Measurements from ENCODE around the gene SLC25A19. TPM values are rescaled to one million over a fixed set of nuclear protein-coding genes. Genes with fewer than 3 reads are reported as not detected.

SLC25A19 gene
- total RNA-seq, 2 experiments from 2014 or later = 113 to 144 TPM

- Histone ChIP-seq H3K4me1 (ENCODE audit: insufficient read depth, low read length, poor library complexity, severe bottlenecking) (no peaks in the 10 kb centered on the region), H3K9me2 (ENCODE audit: insufficient read depth, low read length) (no peaks in the 10 kb centered on the region), H3K4me2 (ENCODE audit: low read length) (no peak overlapping the region), H3K36me3 (ENCODE audit: insufficient read depth, low read length) (peaks cover 99% of the 10 kb centered on the region), H3K79me2 (ENCODE audit: insufficient read depth, low read depth, low read length) (no peaks in the 10 kb centered on the region), H4K20me1 (ENCODE audit: insufficient read depth, low read length) (no peaks in the 10 kb centered on the region), H3K27ac (ENCODE audit: low read depth, low read length, poor library complexity, severe bottlenecking) (no peak overlapping the region), H3K9me3 (ENCODE audit: low read length) (no peaks in the 10 kb centered on the region), H2AFZ (ENCODE audit: low read length) (no peak overlapping the region), H3K4me3 (ENCODE audit: low read depth, low read length, poor library complexity, severe bottlenecking) (no peak overlapping the region)
- ChIA-PET CTCF (ENCODE audit: unreplicated experiment) (no interaction called here), POLR2A (interaction anchor here (0.6 kb wide), 1 partner anchor 20 kb away, joined by 5 read pairs; no protein-coding TSS in a partner anchor)
- intact Hi-C loops (cut with micrococcal nuclease; ENCODE audit: unreplicated experiment) = no loop called here
- TF ChIP-seq EZH2phosphoT487 (IDR thresholded peaks at IDR 0.05; ENCODE audit: borderline replicate concordance, low read depth, low read length) = no peak
- no peak for TF ChIP-seq CTCF (conservative IDR thresholded peaks at IDR 0.05; ENCODE audit: low read length)
- no peak for DNase-seq (ENCODE audit: low spot score)
- BruUV-seq (replicated peaks) = no TSS peak
Observed at GRCh38 chr17:75227729-75228128, 61.5 kb downstream of the SLC25A19 start.

- BruUV-seq (replicated peaks) = no TSS peak
- intact Hi-C loops (cut with micrococcal nuclease; ENCODE audit: unreplicated experiment) = no loop called here
- H3K36me3 ChIP-seq (ENCODE audit: insufficient read depth, low read length) = peaks cover 96% of the 10 kb centered on the region
Observed at GRCh38 chr17:75225016-75225415, 64.2 kb downstream of the SLC25A19 start.

More at GRCh38 chr17:75225016-75225415, 64.2 kb downstream of the SLC25A19 start:
- Histone ChIP-seq H3K9me2 (ENCODE audit: insufficient read depth, low read length) (no peaks in the 10 kb centered on the region), H3K79me2 (ENCODE audit: insufficient read depth, low read depth, low read length) (no peaks in the 10 kb centered on the region), H3K4me1 (ENCODE audit: insufficient read depth, low read length, poor library complexity, severe bottlenecking) (no peaks in the 10 kb centered on the region), H3K4me2 (ENCODE audit: low read length) (no peak overlapping the region), H2AFZ (ENCODE audit: low read length) (no peak overlapping the region), H3K4me3 (ENCODE audit: low read depth, low read length, poor library complexity, severe bottlenecking) (no peak overlapping the region), H4K20me1 (ENCODE audit: insufficient read depth, low read length) (no peaks in the 10 kb centered on the region), H3K27ac (ENCODE audit: low read depth, low read length, poor library complexity, severe bottlenecking) (no peak overlapping the region), H3K9me3 (ENCODE audit: low read length) (no peaks in the 10 kb centered on the region)
- DNase-seq (ENCODE audit: low spot score) = no peak
- ChIA-PET POLR2A (no interaction called here), CTCF (ENCODE audit: unreplicated experiment) (no interaction called here)
- TF ChIP-seq CTCF (conservative IDR thresholded peaks at IDR 0.05; ENCODE audit: low read length) (no peak), EZH2phosphoT487 (IDR thresholded peaks at IDR 0.05; ENCODE audit: borderline replicate concordance, low read depth, low read length) (no peak)

Other genes with a start within 250 kb of the SLC25A19 start
- gene ATP5PD, start 242.5 kb downstream of the SLC25A19 start, total RNA-seq (2014; rRNA removed; shearing (Covaris generic)) = 293 and 301 TPM in 2 replicates
- 314 and 317 TPM in 2 replicates for gene ATP5PD, start 242.5 kb downstream of the SLC25A19 start, total RNA-seq (2022)
- 26.0 and 29.8 TPM in 2 replicates for gene KCTD2, start 242.2 kb downstream of the SLC25A19 start, total RNA-seq (2014; rRNA removed; shearing (Covaris generic))
- 21.0 and 26.3 TPM in 2 replicates for gene KCTD2, start 242.2 kb downstream of the SLC25A19 start, total RNA-seq (2022)
- not detected in 2 replicates for gene SLC16A5, start 201.5 kb downstream of the SLC25A19 start, total RNA-seq (2014; rRNA removed; shearing (Covaris generic))
- gene SLC16A5, start 201.5 kb downstream of the SLC25A19 start, total RNA-seq (2022) = not detected in 2 replicates
- gene ARMC7, start 179.5 kb downstream of the SLC25A19 start, total RNA-seq (2014; rRNA removed; shearing (Covaris generic)) = 6.8 and 7.1 TPM in 2 replicates
- 16.9 and 19.9 TPM in 2 replicates for gene ARMC7, start 179.5 kb downstream of the SLC25A19 start, total RNA-seq (2022)
- gene NT5C, start 157.7 kb downstream of the SLC25A19 start, total RNA-seq (2014; rRNA removed; shearing (Covaris generic)) = 229 and 259 TPM in 2 replicates
- gene NT5C, start 157.7 kb downstream of the SLC25A19 start, total RNA-seq (2022) = 106 and 107 TPM in 2 replicates
- 121 and 140 TPM in 2 replicates for gene JPT1, start 134.9 kb downstream of the SLC25A19 start, total RNA-seq (2014; rRNA removed; shearing (Covaris generic))
- gene JPT1, start 134.9 kb downstream of the SLC25A19 start, total RNA-seq (2022) = 251 and 253 TPM in 2 replicates
- gene SUMO2, start 106.5 kb downstream of the SLC25A19 start, total RNA-seq (2014; rRNA removed; shearing (Covaris generic)) = 286 and 296 TPM in 2 replicates
- 628 and 714 TPM in 2 replicates for gene SUMO2, start 106.5 kb downstream of the SLC25A19 start, total RNA-seq (2022)
- gene NUP85, start 83.8 kb downstream of the SLC25A19 start, total RNA-seq (2014; rRNA removed; shearing (Covaris generic)) = 129 and 130 TPM in 2 replicates
- 187 and 219 TPM in 2 replicates for gene NUP85, start 83.8 kb downstream of the SLC25A19 start, total RNA-seq (2022)
- 52.3 and 77.6 TPM in 2 replicates for gene GGA3, start 27.8 kb downstream of the SLC25A19 start, total RNA-seq (2014; rRNA removed; shearing (Covaris generic))
- gene GGA3, start 27.8 kb downstream of the SLC25A19 start, total RNA-seq (2022) = 106 and 122 TPM in 2 replicates
- gene MRPS7, start 27.6 kb downstream of the SLC25A19 start, total RNA-seq (2014; rRNA removed; shearing (Covaris generic)) = 123 and 127 TPM in 2 replicates
- 90.2 and 103 TPM in 2 replicates for gene MRPS7, start 27.6 kb downstream of the SLC25A19 start, total RNA-seq (2022)
- gene MIF4GD, start 18.2 kb downstream of the SLC25A19 start, total RNA-seq (2014; rRNA removed; shearing (Covaris generic)) = 69.4 and 70.9 TPM in 2 replicates
- 132 and 139 TPM in 2 replicates for gene MIF4GD, start 18.2 kb downstream of the SLC25A19 start, total RNA-seq (2022)
- gene GRB2, start 116.2 kb upstream of the SLC25A19 start, total RNA-seq (2014; rRNA removed; shearing (Covaris generic)) = 240 and 244 TPM in 2 replicates
- gene GRB2, start 116.2 kb upstream of the SLC25A19 start, total RNA-seq (2022) = 294 and 308 TPM in 2 replicates
- 36.9 and 60.6 TPM in 2 replicates for gene TMEM94, start 167.2 kb upstream of the SLC25A19 start, total RNA-seq (2014; rRNA removed; shearing (Covaris generic))
- gene TMEM94, start 167.2 kb upstream of the SLC25A19 start, total RNA-seq (2022) = 109 and 121 TPM in 2 replicates
- gene CASKIN2, start 226.1 kb upstream of the SLC25A19 start, total RNA-seq (2014; rRNA removed; shearing (Covaris generic)) = not detected in 2 replicates
- gene CASKIN2, start 226.1 kb upstream of the SLC25A19 start, total RNA-seq (2022) = 0.24 and 1.0 TPM in 2 replicates
- 45.4 and 57.4 TPM in 2 replicates for gene TSEN54, start 227.1 kb upstream of the SLC25A19 start, total RNA-seq (2014; rRNA removed; shearing (Covaris generic))
- gene TSEN54, start 227.1 kb upstream of the SLC25A19 start, total RNA-seq (2022) = 57.9 and 69.8 TPM in 2 replicates
- gene LLGL2, start 236.3 kb upstream of the SLC25A19 start, total RNA-seq (2014; rRNA removed; shearing (Covaris generic)) = 10.7 and 12.6 TPM in 2 replicates
- gene LLGL2, start 236.3 kb upstream of the SLC25A19 start, total RNA-seq (2022) = 20.9 and 21.6 TPM in 2 replicates